Parathyroid adenoma (tissue), 2 donors: ENCODE measurements around the gene FNDC3B.

ENCODE experiments used
- H2AFZ ChIP-seq: fragments of 300-600 bp; sonication (generic); one replicate; pipeline ENCODE4 v1.7.0; 2017; ENCODE audit warnings: antibody characterized with exemption, mild to moderate bottlenecking
- H3K27ac ChIP-seq: fragments of 300-600 bp; sonication (generic); one replicate; pipeline ENCODE4 v1.7.0; 2017
- H3K27me3 ChIP-seq: fragments of 300-600 bp; sonication (generic); one replicate; pipeline ENCODE4 v1.7.0; 2017; ENCODE audit warnings: low read length; ENCODE audit not compliant: control insufficient read depth, insufficient read depth
- H3K36me3 ChIP-seq: fragments of 300-600 bp; sonication (generic); one replicate; pipeline ENCODE4 v1.7.0; 2017; ENCODE audit warnings: low read length; ENCODE audit not compliant: control insufficient read depth, insufficient read depth
- H3K4me1 ChIP-seq: fragments of 300-600 bp; sonication (generic); one replicate; pipeline ENCODE4 v1.7.0; 2017; ENCODE audit warnings: control low read depth
- H3K4me2 ChIP-seq: fragments of 300-600 bp; sonication (generic); one replicate; pipeline ENCODE4 v1.7.0; 2017; ENCODE audit warnings: low read length
- H3K4me3 ChIP-seq: fragments of 300-600 bp; sonication (generic); one replicate; pipeline ENCODE4 v1.7.0; 2017; ENCODE audit warnings: low read depth, low read length
- H3K79me2 ChIP-seq: fragments of 300-600 bp; sonication (generic); one replicate; pipeline ENCODE4 v1.7.0; 2017; ENCODE audit warnings: control low read depth
- H3K9ac ChIP-seq: fragments of 300-600 bp; sonication (generic); one replicate; pipeline ENCODE4 v1.7.0; 2017; ENCODE audit warnings: mild to moderate bottlenecking
- H3K9me3 ChIP-seq: fragments of 300-600 bp; sonication (generic); one replicate; pipeline ENCODE4 v1.7.0; 2017; ENCODE audit warnings: low read length; ENCODE audit not compliant: control insufficient read depth
- CTCF ChIP-seq: fragments of 300-600 bp; sonication (generic); IDR thresholded peaks from one replicate; pipeline ENCODE4 v1.7.0; 2017; ENCODE audit warnings: antibody characterized with exemption, mild to moderate bottlenecking
- donor health status: primary hyperparathyroidism.

FNDC3B gene

DNA sequence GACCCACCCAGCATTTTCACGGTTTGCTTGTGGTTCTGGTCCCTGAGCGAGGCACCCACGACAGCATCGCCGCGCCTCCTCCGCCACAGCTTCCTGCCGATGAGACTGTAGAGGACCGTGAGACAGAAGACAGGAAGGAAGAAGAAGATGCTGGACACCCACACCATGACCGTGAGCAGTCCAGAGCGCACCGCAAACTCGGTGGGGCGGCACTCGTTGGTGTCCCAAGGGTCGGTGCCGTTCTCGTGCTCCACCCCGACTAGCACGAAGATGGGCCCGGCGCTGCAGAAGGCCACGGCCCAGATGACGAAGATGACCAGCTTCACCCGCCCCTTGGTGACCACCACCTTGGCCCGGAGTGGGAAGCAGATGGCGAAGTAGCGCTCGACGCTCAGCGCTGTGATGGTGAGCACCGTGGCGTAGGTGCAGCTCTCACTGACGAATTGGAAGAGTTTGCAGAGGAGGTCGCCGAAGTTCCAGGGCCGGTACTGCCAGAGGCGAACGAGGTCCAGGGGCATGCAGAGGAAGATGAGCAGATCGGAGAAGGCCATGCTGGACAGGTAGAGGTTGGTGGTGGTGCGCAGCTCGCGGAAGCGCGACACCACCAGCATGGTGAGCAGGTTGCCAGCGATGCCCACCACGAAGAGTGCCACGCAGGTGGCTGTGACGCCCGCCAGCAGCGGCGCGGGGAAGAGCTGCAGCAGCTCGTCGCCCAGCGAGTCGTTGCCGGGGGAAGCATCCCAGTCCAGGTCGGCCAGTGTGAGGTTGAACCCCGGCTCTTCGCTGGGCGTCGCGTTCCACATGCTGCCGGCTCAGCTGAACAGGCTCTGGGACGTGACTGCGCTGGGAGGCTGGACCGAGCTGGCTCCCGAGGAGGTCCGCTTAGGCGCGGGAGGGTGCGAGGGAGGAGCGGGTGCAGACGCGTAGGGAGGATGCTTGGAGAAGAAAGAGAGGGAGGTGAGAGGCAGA, 408.5 kb downstream of the FNDC3B start, which contains the start of gene GHSR:
Gene GHSR (minus strand): TSS at position 846 of the 969 bp plus-strand sequence. CDS start 43 bp downstream, at position 803.
- no peak within 1 kb of the TSS for H3K4me3 ChIP-seq
- H3K27me3 ChIP-seq, result peaks cover 4% of the 10 kb centered on the region
- no peak within 1 kb of the TSS for H3K9ac ChIP-seq

DNA sequence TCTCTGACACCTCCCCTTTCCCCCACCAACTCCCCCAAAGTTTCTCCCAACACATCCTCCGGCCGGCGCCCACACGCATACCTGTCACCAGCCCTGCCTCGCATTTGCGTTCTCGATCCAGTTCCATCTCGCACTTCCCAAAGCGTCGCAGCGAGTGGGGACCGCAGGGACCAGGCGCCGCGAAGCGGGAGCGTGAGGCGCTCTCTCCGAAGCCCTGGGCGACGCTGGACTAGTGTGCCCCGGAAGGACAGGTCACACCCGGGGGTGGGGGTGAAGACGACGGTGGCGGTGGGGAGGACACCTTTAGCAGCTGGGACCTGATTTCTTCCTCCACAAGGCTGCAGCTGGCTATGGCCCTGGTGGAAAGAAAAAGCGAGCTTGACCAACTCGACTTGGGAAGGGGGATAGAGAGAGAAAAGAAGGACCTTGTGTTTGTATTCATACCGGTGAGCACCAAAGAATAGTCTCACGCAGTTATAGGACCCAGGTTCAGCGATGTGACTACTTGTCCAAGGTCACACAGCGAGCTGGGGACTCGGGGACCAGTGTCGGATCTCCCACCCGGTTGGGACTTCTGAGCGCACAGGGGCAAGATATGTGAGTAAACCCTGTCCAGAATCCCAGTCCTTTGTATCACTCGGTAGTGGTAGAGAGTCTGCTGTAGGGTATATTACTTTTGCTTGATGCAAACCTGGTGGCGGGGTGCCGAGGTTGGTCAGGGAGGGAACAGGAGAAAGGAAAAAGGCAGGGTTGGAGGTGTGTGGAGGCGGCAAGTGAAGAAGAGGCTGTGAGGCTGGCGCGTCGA, 409.5 kb downstream of the FNDC3B start:
- Histone ChIP-seq H3K4me3 (no peak overlapping the region), H3K9me3 (no peaks in the 10 kb centered on the region), H3K27me3 (peaks cover 4% of the 10 kb centered on the region), H3K4me1 (no peaks in the 10 kb centered on the region), H3K79me2 (no peaks in the 10 kb centered on the region), H3K27ac (no peak overlapping the region), H3K9ac (no peak overlapping the region), H3K36me3 (no peaks in the 10 kb centered on the region), H2AFZ (no peak overlapping the region), H3K4me2 (no peak overlapping the region)
- no peak for TF ChIP-seq CTCF

More for the DNA sequence above, 408.5 kb downstream of the FNDC3B start, which contains the start of gene GHSR:
- no peak for TF ChIP-seq CTCF
- H3K9me3 ChIP-seq, result no peaks in the 10 kb centered on the region
- H3K4me1 ChIP-seq, result no peaks in the 10 kb centered on the region
- no peaks in the 10 kb centered on the region for H3K79me2 ChIP-seq
- peak within 1 kb of the TSS; percentile 6 for H3K4me2 ChIP-seq
- H2AFZ ChIP-seq, result peak within 1 kb of the TSS; percentile 14
- H3K36me3 ChIP-seq, result no peaks in the 10 kb centered on the region
- H3K27ac ChIP-seq, result no peak within 1 kb of the TSS

DNA sequence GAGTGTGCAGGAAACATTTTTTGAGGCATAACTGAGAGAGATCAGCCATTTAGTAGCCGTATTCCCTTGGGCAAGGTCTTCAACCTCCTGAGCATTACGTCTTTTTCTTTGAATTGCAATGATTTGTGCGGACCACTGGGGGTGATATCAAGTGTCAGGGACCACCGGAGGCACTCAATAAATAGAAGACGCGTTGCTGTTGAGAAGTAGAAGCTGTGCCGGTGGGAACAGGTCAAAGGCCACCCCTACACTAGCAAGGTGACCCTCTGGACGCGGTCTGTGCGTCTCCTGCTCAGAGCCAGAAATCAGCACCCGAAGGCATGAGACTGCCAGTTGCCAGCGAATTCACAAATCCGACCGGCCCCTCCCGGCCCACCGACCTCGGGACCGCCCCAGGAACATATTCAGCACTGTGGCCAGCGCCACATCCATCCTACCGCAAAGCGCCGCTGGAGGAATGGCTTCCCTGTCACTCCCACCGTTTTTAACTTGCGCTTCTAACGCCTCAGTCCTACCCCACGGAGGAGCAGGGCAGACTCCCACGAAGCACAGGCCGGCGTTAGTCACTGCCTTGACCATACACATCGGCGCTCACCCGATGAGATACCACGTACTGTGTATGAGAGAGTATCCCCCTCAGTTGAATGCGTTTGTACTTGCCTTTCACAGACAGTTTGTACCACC, 410.2 kb downstream of the FNDC3B start:
- Histone ChIP-seq H3K36me3 (no peaks in the 10 kb centered on the region), H3K79me2 (no peaks in the 10 kb centered on the region), H3K9me3 (no peaks in the 10 kb centered on the region), H3K27me3 (peaks cover 4% of the 10 kb centered on the region), H3K4me3 (no peak overlapping the region), H3K4me1 (no peaks in the 10 kb centered on the region), H2AFZ (peak overlapping the region; percentile 11), H3K27ac (no peak overlapping the region), H3K4me2 (peak overlapping the region; percentile 45), H3K9ac (no peak overlapping the region)
- no peak for TF ChIP-seq CTCF
